Measurements from ENCODE around the gene STRAP. TPM values are rescaled to one million over a fixed set of nuclear protein-coding genes. Genes with fewer than 3 reads are reported as not detected.

STRAP gene
- total and polyA plus RNA-seq, 9 of the 15 experiments (the other 6 are each of a cell fraction or from before 2014, with no cell fraction given) = 58.5 to 134 (median 89.5) TPM

DNA sequence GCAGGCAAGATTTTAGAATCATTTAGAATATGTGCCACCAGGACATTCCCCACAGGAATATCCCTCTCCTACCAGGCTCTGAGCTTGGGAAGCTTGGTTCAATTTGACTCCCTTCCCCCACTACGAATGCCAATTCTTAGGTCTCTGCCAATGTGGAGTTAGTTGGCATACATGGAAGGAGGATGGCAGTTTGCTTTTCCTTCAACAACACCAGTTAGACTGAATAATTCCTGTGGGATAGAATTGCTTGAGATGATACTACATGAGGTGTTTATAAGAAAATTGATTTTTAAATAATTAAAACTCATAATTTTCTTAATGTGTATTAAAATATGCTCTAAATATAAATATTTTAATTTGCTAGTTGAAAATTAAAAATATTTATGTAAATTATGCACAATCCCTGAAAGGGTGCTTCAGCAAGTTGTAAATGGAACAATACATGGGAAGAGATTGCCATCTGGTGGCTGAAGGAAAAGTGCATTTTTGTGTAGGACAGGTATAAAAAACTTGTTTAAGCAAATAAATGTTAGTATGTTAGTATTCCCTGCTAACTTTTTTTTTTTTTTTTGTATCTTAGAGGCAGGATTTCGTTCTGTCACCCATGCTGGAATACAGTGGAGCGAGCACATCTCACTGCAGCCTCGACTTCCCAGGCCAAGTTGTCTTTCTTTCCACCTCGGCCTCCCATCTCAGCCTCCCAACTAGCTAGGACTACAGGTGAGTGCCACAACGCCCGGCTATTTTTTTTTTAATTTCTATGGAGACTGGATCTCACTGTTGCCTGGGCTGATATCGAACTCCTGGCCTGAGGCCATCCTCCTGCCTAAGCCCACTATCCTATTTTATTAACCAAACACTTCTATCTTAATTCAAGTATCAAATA, 25.8 kb upstream of the STRAP start:
- Histone ChIP-seq H3K27ac (ENCODE audit: extremely low read depth, low read depth, low read length) (no peak overlapping the region), H2AFZ (ENCODE audit: low read depth, low read length) (no peak overlapping the region), H3K4me2 (ENCODE audit: insufficient read depth, low read length) (no peak overlapping the region), H3K79me2 (ENCODE audit: control insufficient read depth, insufficient read depth, low read length) (no peaks in the 10 kb centered on the region), H4K20me1 (replicated peaks; ENCODE audit: control insufficient read depth, insufficient read depth, low read length) (no peaks in the 10 kb centered on the region), H3K9me1 (ENCODE audit: control insufficient read depth, insufficient read depth, low read length) (no peaks in the 10 kb centered on the region), H3K9me3 (replicated peaks; ENCODE audit: control insufficient read depth, insufficient read depth, low read depth, low read length) (no peaks in the 10 kb centered on the region), H3K4me1 (replicated peaks in 1 of 2; ENCODE audit: control insufficient read depth in 2 of 2, insufficient read depth in 2 of 2, low read length in 2 of 2) (no peaks in the 10 kb centered on the region), H3K27me3 (ENCODE audit: control insufficient read depth in 2 of 2, insufficient read depth in 2 of 2, low read length in 2 of 2) (no peaks in the 10 kb centered on the region), H3K4me3 (no peak overlapping the region), H3K36me3 (ENCODE audit: control insufficient read depth, insufficient read depth, low read length) (no peaks in the 10 kb centered on the region), H3K9ac (ENCODE audit: insufficient read depth in 1 of 2, low read depth in 2 of 2, low read length in 2 of 2) (no peak overlapping the region)
- DNase-seq (ENCODE audit: extremely low read depth in 1 of 4, low spot score in 3 of 4) = peak; percentile 7 to 51 (median 9)
- CTCF ChIA-PET (ENCODE audit: low intra/inter-chr PET ratio) = interaction anchor here (0.7 to 1.4 kb wide), 4 partner anchors 266 to 1046 kb away, joined by 3 to 5 read pairs (median 4); no protein-coding TSS in a partner anchor
- 0% methylated on average over 4 of the region's 8 CpGs for WGBS (ENCODE audit: insufficient coverage, low coverage, missing lambda C conversion rate)
- FAIRE-seq = no peak
- no TSS peak for BruUV-seq (replicated peaks)
- POLR2A ChIA-PET = no interaction called here
- in situ Hi-C loops (cut with MboI) = loop anchor here (10.0 kb wide), 1 partner anchor 582 kb away; no protein-coding TSS in a partner anchor
- peak; percentile 62 for ATAC-seq
- intact Hi-C loops (cut with micrococcal nuclease) = loop anchor here (2.0 to 5.0 kb wide), 2 partner anchors 266 to 579 kb away; no protein-coding TSS in a partner anchor
- TF ChIP-seq, protein P1, sequence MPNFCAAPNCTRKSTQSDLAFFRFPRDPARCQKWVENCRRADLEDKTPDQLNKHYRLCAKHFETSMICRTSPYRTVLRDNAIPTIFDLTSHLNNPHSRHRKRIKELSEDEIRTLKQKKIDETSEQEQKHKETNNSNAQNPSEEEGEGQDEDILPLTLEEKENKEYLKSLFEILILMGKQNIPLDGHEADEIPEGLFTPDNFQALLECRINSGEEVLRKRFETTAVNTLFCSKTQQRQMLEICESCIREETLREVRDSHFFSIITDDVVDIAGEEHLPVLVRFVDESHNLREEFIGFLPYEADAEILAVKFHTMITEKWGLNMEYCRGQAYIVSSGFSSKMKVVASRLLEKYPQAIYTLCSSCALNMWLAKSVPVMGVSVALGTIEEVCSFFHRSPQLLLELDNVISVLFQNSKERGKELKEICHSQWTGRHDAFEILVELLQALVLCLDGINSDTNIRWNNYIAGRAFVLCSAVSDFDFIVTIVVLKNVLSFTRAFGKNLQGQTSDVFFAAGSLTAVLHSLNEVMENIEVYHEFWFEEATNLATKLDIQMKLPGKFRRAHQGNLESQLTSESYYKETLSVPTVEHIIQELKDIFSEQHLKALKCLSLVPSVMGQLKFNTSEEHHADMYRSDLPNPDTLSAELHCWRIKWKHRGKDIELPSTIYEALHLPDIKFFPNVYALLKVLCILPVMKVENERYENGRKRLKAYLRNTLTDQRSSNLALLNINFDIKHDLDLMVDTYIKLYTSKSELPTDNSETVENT (CRISPR knock-in tag; IDR thresholded peaks at IDR 0.05) = no peak
- TF ChIP-seq RAD21 (CRISPR knock-in tag; conservative IDR thresholded peaks at IDR 0.05 in 1 of 2, IDR thresholded peaks at IDR 0.05 in 1 of 2) = peak; percentile 78 to 86
- TF ChIP-seq, protein P2, sequence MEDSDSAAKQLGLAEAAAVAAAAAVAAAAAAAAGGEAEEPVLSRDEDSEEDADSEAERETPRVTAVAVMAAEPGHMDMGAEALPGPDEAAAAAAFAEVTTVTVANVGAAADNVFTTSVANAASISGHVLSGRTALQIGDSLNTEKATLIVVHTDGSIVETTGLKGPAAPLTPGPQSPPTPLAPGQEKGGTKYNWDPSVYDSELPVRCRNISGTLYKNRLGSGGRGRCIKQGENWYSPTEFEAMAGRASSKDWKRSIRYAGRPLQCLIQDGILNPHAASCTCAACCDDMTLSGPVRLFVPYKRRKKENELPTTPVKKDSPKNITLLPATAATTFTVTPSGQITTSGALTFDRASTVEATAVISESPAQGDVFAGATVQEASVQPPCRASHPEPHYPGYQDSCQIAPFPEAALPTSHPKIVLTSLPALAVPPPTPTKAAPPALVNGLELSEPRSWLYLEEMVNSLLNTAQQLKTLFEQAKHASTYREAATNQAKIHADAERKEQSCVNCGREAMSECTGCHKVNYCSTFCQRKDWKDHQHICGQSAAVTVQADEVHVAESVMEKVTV (CRISPR knock-in tag; IDR thresholded peaks at IDR 0.05) = peak; percentile 54; the same call in 1 of the 2 replicates
- TF ChIP-seq, protein P3, sequence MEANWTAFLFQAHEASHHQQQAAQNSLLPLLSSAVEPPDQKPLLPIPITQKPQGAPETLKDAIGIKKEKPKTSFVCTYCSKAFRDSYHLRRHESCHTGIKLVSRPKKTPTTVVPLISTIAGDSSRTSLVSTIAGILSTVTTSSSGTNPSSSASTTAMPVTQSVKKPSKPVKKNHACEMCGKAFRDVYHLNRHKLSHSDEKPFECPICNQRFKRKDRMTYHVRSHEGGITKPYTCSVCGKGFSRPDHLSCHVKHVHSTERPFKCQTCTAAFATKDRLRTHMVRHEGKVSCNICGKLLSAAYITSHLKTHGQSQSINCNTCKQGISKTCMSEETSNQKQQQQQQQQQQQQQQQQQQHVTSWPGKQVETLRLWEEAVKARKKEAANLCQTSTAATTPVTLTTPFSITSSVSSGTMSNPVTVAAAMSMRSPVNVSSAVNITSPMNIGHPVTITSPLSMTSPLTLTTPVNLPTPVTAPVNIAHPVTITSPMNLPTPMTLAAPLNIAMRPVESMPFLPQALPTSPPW (CRISPR knock-in tag; IDR thresholded peaks at IDR 0.05) = no peak
